ENCODE results near the gene ZNRD2.

GRCh38 chr11:65565624-65566453, 4.4 kb upstream of the ZNRD2 start:
- TF ChIP-seq, protein P1, sequence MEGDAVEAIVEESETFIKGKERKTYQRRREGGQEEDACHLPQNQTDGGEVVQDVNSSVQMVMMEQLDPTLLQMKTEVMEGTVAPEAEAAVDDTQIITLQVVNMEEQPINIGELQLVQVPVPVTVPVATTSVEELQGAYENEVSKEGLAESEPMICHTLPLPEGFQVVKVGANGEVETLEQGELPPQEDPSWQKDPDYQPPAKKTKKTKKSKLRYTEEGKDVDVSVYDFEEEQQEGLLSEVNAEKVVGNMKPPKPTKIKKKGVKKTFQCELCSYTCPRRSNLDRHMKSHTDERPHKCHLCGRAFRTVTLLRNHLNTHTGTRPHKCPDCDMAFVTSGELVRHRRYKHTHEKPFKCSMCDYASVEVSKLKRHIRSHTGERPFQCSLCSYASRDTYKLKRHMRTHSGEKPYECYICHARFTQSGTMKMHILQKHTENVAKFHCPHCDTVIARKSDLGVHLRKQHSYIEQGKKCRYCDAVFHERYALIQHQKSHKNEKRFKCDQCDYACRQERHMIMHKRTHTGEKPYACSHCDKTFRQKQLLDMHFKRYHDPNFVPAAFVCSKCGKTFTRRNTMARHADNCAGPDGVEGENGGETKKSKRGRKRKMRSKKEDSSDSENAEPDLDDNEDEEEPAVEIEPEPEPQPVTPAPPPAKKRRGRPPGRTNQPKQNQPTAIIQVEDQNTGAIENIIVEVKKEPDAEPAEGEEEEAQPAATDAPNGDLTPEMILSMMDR (IDR thresholded peaks at IDR 0.05): no peak
- no peak for TF ChIP-seq POLR2A (IDR thresholded peaks at IDR 0.05)
